22Rv1 (cell line): ENCODE data around the gene FERMT2.

Source experiments
- H3K27ac ChIP-seq: fragments of 450-650 bp; 2 replicates; pipeline ENCODE4 v1.5.1; 2017
- ZFX ChIP-seq: fragments of 450-650 bp; IDR thresholded peaks from 2 replicates; pipeline ENCODE4 v1.6.1; 2017; ENCODE audit warnings: antibody characterized with exemption, borderline replicate concordance
- TF ChIP-seq, protein P1 (sequence below): fragments of 450-650 bp; IDR thresholded peaks from 2 replicates; pipeline ENCODE4 v1.5.1; 2017; ENCODE audit warnings: mild to moderate bottlenecking

FERMT2 gene

DNA sequence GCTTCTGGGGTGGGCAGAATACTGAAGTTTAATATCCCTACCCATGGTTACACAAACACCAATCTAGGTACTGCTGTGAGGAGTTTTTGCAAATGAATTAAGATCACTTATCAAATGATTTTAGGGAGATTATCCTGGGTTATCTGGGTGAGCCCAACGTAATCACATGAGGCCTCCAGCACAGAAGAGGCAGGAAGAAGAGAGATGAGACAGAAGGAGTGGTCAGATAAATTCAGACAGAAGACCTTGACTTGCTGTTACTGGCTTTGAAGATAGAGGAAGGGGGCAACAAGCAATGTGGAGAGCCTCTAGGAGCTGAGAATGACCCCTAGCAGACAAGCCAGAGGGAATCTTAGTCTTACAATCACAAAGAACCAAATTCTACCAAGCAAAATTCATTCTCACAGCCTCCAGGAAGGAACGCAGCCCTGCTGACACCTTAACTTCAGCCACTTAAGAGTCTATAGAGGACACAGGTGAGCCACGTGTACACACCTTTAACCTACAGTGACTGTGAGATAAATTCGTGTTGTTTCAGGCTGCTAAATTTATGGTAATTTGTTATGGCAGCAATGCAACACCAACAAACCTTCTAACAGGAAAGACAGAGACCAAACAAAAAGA lies 49.4 kb downstream of the FERMT2 start:
- 0 out of 2 replicates have a peak overlapping the region, but pooled peaks have one; percentile 15 for H3K27ac ChIP-seq
- TF ChIP-seq, protein P1, sequence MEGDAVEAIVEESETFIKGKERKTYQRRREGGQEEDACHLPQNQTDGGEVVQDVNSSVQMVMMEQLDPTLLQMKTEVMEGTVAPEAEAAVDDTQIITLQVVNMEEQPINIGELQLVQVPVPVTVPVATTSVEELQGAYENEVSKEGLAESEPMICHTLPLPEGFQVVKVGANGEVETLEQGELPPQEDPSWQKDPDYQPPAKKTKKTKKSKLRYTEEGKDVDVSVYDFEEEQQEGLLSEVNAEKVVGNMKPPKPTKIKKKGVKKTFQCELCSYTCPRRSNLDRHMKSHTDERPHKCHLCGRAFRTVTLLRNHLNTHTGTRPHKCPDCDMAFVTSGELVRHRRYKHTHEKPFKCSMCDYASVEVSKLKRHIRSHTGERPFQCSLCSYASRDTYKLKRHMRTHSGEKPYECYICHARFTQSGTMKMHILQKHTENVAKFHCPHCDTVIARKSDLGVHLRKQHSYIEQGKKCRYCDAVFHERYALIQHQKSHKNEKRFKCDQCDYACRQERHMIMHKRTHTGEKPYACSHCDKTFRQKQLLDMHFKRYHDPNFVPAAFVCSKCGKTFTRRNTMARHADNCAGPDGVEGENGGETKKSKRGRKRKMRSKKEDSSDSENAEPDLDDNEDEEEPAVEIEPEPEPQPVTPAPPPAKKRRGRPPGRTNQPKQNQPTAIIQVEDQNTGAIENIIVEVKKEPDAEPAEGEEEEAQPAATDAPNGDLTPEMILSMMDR, result no peak
- no peak for TF ChIP-seq ZFX

DNA sequence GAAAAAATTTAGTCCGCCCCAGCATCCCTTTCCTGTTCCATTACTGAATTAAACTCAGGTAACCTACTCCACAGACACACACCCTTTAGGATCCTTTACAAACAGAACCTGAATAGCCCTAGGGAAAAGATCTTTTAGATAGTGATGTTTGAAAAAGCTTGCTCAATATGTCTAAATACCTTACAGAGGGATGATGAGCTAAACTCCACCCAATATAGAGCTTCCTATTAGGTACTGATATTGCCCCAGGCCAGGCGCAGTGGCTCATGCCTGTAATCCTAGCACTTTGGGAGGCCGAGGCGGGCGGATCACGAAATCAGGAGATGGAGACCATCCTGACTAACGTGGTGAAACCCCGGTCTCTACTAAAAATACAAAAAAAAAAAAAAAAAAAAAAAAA lies 50.1 kb downstream of the FERMT2 start:
- no peak for TF ChIP-seq ZFX
- TF ChIP-seq, protein P1, result no peak
- H3K27ac ChIP-seq, result 0 out of 2 replicates have a peak overlapping the region, but pooled peaks have one; percentile 15

DNA sequence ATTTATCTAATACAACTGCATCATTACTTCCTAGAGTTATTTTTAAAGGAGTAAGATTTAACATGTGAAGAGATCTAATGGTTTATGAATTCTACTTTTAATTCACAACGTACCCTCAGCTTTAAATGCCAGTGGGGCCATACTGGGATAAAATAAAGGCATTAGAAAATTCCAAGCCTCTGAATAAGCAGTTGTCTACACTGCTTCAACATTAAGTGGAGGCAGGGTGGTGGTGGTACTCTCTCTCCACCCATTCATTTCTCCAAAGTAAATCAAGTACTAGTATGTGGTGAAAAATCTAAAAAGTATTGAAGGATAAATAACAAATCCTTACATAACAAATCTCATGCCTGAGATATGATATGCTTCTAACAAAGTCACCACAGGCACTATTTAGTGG lies 52.4 kb downstream of the FERMT2 start:
- TF ChIP-seq, protein P1, result no peak
- no peak for TF ChIP-seq ZFX

DNA sequence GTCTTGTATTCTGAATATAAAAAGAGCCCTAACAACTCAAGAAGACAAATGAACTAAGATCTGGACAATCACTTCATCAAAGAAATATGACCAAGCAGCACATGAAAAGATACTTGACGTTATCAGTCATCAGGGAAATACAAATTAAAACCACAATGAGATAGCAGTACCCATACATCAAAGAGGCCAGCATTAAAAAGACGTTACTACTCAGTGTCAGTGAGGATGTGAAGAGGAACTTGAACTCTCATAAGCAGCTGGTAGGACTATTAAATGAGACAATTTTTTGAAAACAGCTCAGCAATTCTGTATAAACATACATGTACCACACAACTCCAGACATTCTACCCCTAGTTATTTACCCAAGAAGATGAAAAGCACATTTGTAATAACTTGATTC lies 55.9 kb downstream of the FERMT2 start:
- no peak for TF ChIP-seq ZFX
- TF ChIP-seq, protein P1, result no peak
- H3K27ac ChIP-seq, result no peak overlapping the region

More for the DNA sequence above, 52.4 kb downstream of the FERMT2 start:
- no peak overlapping the region for H3K27ac ChIP-seq

DNA sequence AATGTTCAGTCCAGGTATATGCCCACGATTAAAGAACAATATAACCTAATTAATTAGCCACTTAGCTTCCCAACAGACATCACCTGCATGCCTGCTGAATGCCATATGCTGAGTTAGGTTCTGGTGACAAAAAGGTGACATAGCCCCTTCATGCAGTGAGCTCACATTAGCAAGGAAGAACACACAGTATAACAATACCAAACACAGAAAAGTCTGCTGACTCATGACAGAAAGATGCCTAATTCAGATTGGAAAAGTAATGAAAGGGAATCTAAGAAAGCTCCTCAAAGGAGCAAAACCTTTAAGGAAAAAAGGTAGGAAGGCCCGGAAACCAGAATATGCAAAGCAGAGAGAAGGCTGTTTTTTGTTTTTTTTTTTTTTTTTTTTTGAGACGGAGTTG lies 59.0 kb downstream of the FERMT2 start:
- H3K27ac ChIP-seq, result no peak overlapping the region
- TF ChIP-seq, protein P1, result no peak
- TF ChIP-seq ZFX, result no peak

DNA sequence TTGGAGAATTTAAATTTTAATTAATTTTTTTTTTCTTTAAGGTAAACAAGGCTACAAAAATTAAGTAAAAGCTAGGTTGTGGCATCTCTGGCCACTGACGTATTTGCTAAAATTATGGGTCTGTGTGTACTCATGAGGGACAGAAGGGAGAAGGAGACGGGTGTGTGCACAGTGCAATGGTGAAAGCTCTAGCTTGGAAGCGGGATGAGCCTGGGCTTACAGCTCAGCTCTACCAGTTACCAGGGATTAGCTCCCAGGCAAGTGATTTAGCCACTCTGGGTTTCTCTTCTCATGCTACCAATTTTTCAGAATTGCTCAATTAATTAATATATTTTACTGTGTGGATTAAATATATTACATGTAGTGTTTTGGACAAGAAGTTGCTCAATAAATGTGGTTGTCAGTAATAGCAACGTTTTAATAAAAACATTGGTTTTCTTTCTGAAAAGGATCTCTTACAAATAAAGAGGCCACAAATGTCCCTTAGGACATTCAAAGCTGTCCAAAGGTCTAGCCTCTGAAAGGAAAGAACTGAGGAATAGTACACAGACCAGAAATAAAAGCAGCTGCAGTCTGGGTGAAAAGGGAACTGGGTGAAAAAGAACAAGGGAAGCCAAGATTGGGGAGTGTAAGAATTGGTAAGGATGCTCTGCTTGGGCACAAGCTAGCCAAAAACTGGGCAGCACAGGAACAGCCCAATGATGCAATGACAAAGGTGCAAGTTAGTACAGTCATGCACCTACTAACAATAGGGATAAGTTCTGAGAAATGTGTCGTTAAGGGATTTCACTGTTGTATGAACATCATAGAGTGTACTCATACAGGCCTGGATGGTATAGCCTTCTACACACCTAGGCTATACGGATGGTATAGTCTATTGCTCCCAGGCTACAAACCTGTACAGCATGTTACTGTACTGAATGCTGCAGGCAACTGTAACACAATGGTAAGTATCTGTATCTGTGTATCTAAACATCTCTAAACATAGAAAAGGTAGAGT lies 61.7 kb downstream of the FERMT2 start:
- no peak overlapping the region for H3K27ac ChIP-seq
- no peak for TF ChIP-seq ZFX
- TF ChIP-seq, protein P1, result no peak

DNA sequence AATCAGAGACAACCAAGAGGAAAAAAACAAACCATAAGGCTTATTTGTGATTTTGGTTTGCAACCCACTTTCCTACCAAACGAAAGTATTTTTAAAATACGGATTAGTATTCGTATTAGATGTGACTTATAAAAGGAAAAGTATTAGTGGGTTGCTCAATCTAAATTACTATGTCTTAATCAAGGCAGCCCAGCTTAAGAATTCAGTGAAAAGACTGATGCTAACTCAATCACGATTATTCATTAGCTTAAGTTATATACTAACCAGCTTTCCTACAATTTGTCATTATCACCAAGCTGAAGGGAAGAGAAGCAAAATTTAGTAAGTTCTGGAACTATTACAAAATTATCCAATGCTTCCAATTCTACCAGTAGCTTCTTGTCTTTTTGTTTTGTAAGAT lies 62.7 kb downstream of the FERMT2 start:
- H3K27ac ChIP-seq, result no peak overlapping the region
- no peak for TF ChIP-seq ZFX
- TF ChIP-seq, protein P1, result no peak
